HG02852 (cell line): ENCODE measurements around the gene RFC2.
"Not testable (repeated sequence)": the region's sequence is repeated elsewhere in the genome, so short reads cannot be mapped to it uniquely, and the experiment has no call there.

Experiments used
- ATAC-seq: cut with Tn5 transposase; IDR thresholded peaks from one replicate; pipeline ENCODE4 v1.9.1; 2021; ENCODE audit warnings: mild to moderate bottlenecking, moderate library complexity; ENCODE audit not compliant: unreplicated experiment

RFC2 gene

GRCh38 chr7:74283858-74284447 lies 29.8 kb upstream of the RFC2 start:
- ATAC-seq, result no peak

GRCh38 chr7:74282748-74283459 lies 28.7 kb upstream of the RFC2 start:
- no peak for ATAC-seq

GRCh38 chr7:74280985-74281384 lies 26.8 kb upstream of the RFC2 start:
- no peak for ATAC-seq

GRCh38 chr7:74277636-74278035 lies 23.4 kb upstream of the RFC2 start:
- ATAC-seq, result no peak

- no peak for ATAC-seq
Measured at GRCh38 chr7:74275401-74275881, 21.2 kb upstream of the RFC2 start.

GRCh38 chr7:74272305-74273038 lies 18.3 kb upstream of the RFC2 start:
- ATAC-seq, result peak; percentile 78

GRCh38 chr7:74271742-74272141 lies 17.5 kb upstream of the RFC2 start:
- no peak for ATAC-seq

GRCh38 chr7:74269757-74270277 lies 15.6 kb upstream of the RFC2 start:
- no peak for ATAC-seq

GRCh38 chr7:74267756-74268565 lies 13.8 kb upstream of the RFC2 start:
- ATAC-seq, result no peak

- ATAC-seq, result no peak
Measured at GRCh38 chr7:74266191-74266963, 12.2 kb upstream of the RFC2 start.

GRCh38 chr7:74263399-74264120 lies 9.4 kb upstream of the RFC2 start:
- ATAC-seq, result no peak

- no peak for ATAC-seq
Measured at GRCh38 chr7:74262639-74263398, 8.6 kb upstream of the RFC2 start.

GRCh38 chr7:74258639-74259038 lies 4.4 kb upstream of the RFC2 start:
- no peak for ATAC-seq

GRCh38 chr7:74256491-74257408 lies 2.6 kb upstream of the RFC2 start:
- no peak for ATAC-seq

- ATAC-seq, result not testable (repeated sequence)
Measured at GRCh38 chr7:74255461-74255860, 1.3 kb upstream of the RFC2 start.

- ATAC-seq, result no peak
Measured at GRCh38 chr7:74254858-74255379, 720 bp upstream of the RFC2 start.

GRCh38 chr7:74253835-74254128 lies 417 bp downstream of the RFC2 start:
- ATAC-seq, result no peak

- no peak for ATAC-seq
Measured at GRCh38 chr7:74253331-74253730, 868 bp downstream of the RFC2 start.
